GM19452 (cell line): Measurements from ENCODE around the gene NCKAP5.

Experiments
- ATAC-seq: cut with Tn5 transposase; IDR thresholded peaks from one replicate; pipeline ENCODE4 v1.9.1; 2021; ENCODE audit not compliant: unreplicated experiment

Gene NCKAP5

GRCh38 chr2:133568172-133568571 lies at the start of gene NCKAP5:
NCKAP5 (minus strand) TSS chr2:133568463; CDS start chr2:133517526, 50,937 bp downstream.
- ATAC-seq: no peak

- ATAC-seq: no peak
Measured at GRCh38 chr2:133609664-133610063, 41.4 kb upstream of the NCKAP5 start.

GRCh38 chr2:133608291-133608690 lies 40.0 kb upstream of the NCKAP5 start:
- ATAC-seq: no peak

- ATAC-seq: no peak
Measured at GRCh38 chr2:133607679-133608078, 39.4 kb upstream of the NCKAP5 start.

- ATAC-seq: no peak
Measured at GRCh38 chr2:133606616-133607015, 38.4 kb upstream of the NCKAP5 start.

- ATAC-seq: no peak
Measured at GRCh38 chr2:133605766-133606137, 37.5 kb upstream of the NCKAP5 start.

GRCh38 chr2:133605011-133605765 lies 36.9 kb upstream of the NCKAP5 start:
- ATAC-seq: no peak

- no peak for ATAC-seq
Measured at GRCh38 chr2:133603109-133603508, 34.8 kb upstream of the NCKAP5 start.

- no peak for ATAC-seq
Measured at GRCh38 chr2:133602538-133602937, 34.3 kb upstream of the NCKAP5 start.

- ATAC-seq: no peak
Measured at GRCh38 chr2:133600266-133600928, 32.1 kb upstream of the NCKAP5 start.

- no peak for ATAC-seq
Measured at GRCh38 chr2:133599811-133600210, 31.5 kb upstream of the NCKAP5 start.

- no peak for ATAC-seq
Measured at GRCh38 chr2:133599211-133599803, 31.0 kb upstream of the NCKAP5 start.

- no peak for ATAC-seq
Measured at GRCh38 chr2:133598769-133599168, 30.5 kb upstream of the NCKAP5 start.

- ATAC-seq: no peak
Measured at GRCh38 chr2:133596701-133597393, 28.6 kb upstream of the NCKAP5 start.

GRCh38 chr2:133591164-133591563 lies 22.9 kb upstream of the NCKAP5 start:
- ATAC-seq: no peak

GRCh38 chr2:133589456-133589855 lies 21.2 kb upstream of the NCKAP5 start:
- ATAC-seq: no peak

- no peak for ATAC-seq
Measured at GRCh38 chr2:133588144-133588543, 19.9 kb upstream of the NCKAP5 start.

GRCh38 chr2:133586978-133587377 lies 18.7 kb upstream of the NCKAP5 start:
- no peak for ATAC-seq

- ATAC-seq: no peak
Measured at GRCh38 chr2:133581010-133581760, 12.9 kb upstream of the NCKAP5 start.

- ATAC-seq: no peak
Measured at GRCh38 chr2:133579274-133579673, 11.0 kb upstream of the NCKAP5 start.

GRCh38 chr2:133576714-133577113 lies 8.5 kb upstream of the NCKAP5 start:
- ATAC-seq: no peak
